Measurements from ENCODE around the gene EIF4G3. TPM values are rescaled to one million over a fixed set of nuclear protein-coding genes. Genes with fewer than 3 reads are reported as not detected.

The EIF4G3 gene
- polyA plus RNA-seq, 1 donor (not counting 4 experiments of a cell fraction or from before 2014, with no cell fraction given) = 44.6 TPM

- Histone ChIP-seq H3K79me2 (ENCODE audit: control insufficient read depth, insufficient read depth, low read length) (no peaks in the 10 kb centered on the region), H3K4me1 (ENCODE audit: control insufficient read depth, extremely low read depth, insufficient read depth, low read length) (peaks cover 14% of the 10 kb centered on the region)
Observed at GRCh38 chr1:20885121-20885520, 291.6 kb downstream of the EIF4G3 start.

GRCh38 chr1:20884513-20884912 is 292.2 kb downstream of the EIF4G3 start:
- H3K9ac ChIP-seq (ENCODE audit: control insufficient read depth, extremely low read depth, insufficient read depth, low read length) = no peak overlapping the region
- peak; percentile 49 for FAIRE-seq

More at GRCh38 chr1:20885121-20885520, 291.6 kb downstream of the EIF4G3 start:
- H3K9me1 ChIP-seq (ENCODE audit: control insufficient read depth, extremely low read depth, insufficient read depth, low read length) = no peaks in the 10 kb centered on the region
- peaks cover 2 to 3% of the 10 kb centered on the region in 2 experiments for H3K36me3 ChIP-seq (ENCODE audit: control insufficient read depth in 2 of 2, extremely low read depth in 1 of 2, insufficient read depth in 2 of 2, low read length in 2 of 2)
- dilution Hi-C loops (cut with MboI; ENCODE audit: extremely low pct_ligation_motif_present, low sequenced_read_pairs) = no loop called here
- no peak overlapping the region for H3K27ac ChIP-seq (ENCODE audit: control insufficient read depth, insufficient read depth, low read length)
- no peaks in the 10 kb centered on the region for H3K9me3 ChIP-seq (ENCODE audit: control insufficient read depth, low read depth, low read length)
- H4K20me1 ChIP-seq (ENCODE audit: control insufficient read depth, extremely low read depth, insufficient read depth, low read length) = no peaks in the 10 kb centered on the region
- H3K9ac ChIP-seq (ENCODE audit: control insufficient read depth, extremely low read depth, insufficient read depth, low read length) = no peak overlapping the region
- no peak overlapping the region for H3K4me2 ChIP-seq (ENCODE audit: control insufficient read depth, extremely low read depth, insufficient read depth, low read depth, low read length)
- H3K4me3 ChIP-seq (ENCODE audit: control insufficient read depth in 2 of 3, extremely low read depth in 1 of 3, insufficient read depth in 2 of 3, low read depth in 1 of 3, low read length in 3 of 3) = no peak overlapping the region
- peak; percentile 65 for FAIRE-seq
- no peak overlapping the region for H2AFZ ChIP-seq (ENCODE audit: control insufficient read depth, low read length)
- DNase-seq (ENCODE audit: low read depth, low spot score) = no peak
- TF ChIP-seq EZH2 (IDR thresholded peaks at IDR 0.05; ENCODE audit: low read length) = no peak
- H3K27me3 ChIP-seq (ENCODE audit: control insufficient read depth, extremely low read depth, insufficient read depth, low read length) = no peaks in the 10 kb centered on the region

More at GRCh38 chr1:20884513-20884912, 292.2 kb downstream of the EIF4G3 start:
- TF ChIP-seq EZH2 (IDR thresholded peaks at IDR 0.05; ENCODE audit: low read length) (no peak), CTCF (optimal IDR thresholded peaks at IDR 0.05 in 1 of 3, IDR thresholded peaks at IDR 0.05 in 1 of 3, conservative IDR thresholded peaks at IDR 0.05 in 1 of 3; ENCODE audit: extremely low read depth in 1 of 3, insufficient read depth in 2 of 3, low read length in 3 of 3) (no peak)
- no peaks in the 10 kb centered on the region for H3K9me3 ChIP-seq (ENCODE audit: control insufficient read depth, low read depth, low read length)
- H2AFZ ChIP-seq (ENCODE audit: control insufficient read depth, low read length) = no peak overlapping the region
- H3K36me3 ChIP-seq (ENCODE audit: control insufficient read depth in 2 of 2, extremely low read depth in 1 of 2, insufficient read depth in 2 of 2, low read length in 2 of 2) = peaks cover 2 to 3% of the 10 kb centered on the region in 2 experiments
- no peak overlapping the region for H3K4me2 ChIP-seq (ENCODE audit: control insufficient read depth, extremely low read depth, insufficient read depth, low read depth, low read length)
- H3K79me2 ChIP-seq (ENCODE audit: control insufficient read depth, insufficient read depth, low read length) = no peaks in the 10 kb centered on the region
- peak overlapping the region; percentile 87 for H3K27ac ChIP-seq (ENCODE audit: control insufficient read depth, insufficient read depth, low read length)
- peaks cover 14% of the 10 kb centered on the region for H3K4me1 ChIP-seq (ENCODE audit: control insufficient read depth, extremely low read depth, insufficient read depth, low read length)
- H3K4me3 ChIP-seq (ENCODE audit: control insufficient read depth in 2 of 3, extremely low read depth in 1 of 3, insufficient read depth in 2 of 3, low read depth in 1 of 3, low read length in 3 of 3) = no peak overlapping the region
- no peaks in the 10 kb centered on the region for H3K9me1 ChIP-seq (ENCODE audit: control insufficient read depth, extremely low read depth, insufficient read depth, low read length)
- no peaks in the 10 kb centered on the region for H3K27me3 ChIP-seq (ENCODE audit: control insufficient read depth, extremely low read depth, insufficient read depth, low read length)
- dilution Hi-C loops (cut with MboI; ENCODE audit: extremely low pct_ligation_motif_present, low sequenced_read_pairs) = no loop called here
- DNase-seq (ENCODE audit: low read depth, low spot score) = no peak
- no peaks in the 10 kb centered on the region for H4K20me1 ChIP-seq (ENCODE audit: control insufficient read depth, extremely low read depth, insufficient read depth, low read length)
